Gastrocnemius medialis (tissue), 4 donors: ENCODE results near the gene SERPINE2. TPM values are rescaled to one million over a fixed set of nuclear protein-coding genes. Genes with fewer than 3 reads are reported as not detected.

Experiments
- ATAC-seq, 2 donors: fragments of 150-250 bp; one replicate each; pipeline ENCODE4 v1.9.1; 2016
- DNase-seq, 2 donors: peaks; one replicate each; pipeline ENCODE4 v3.0.0-alpha.2; 2019
- H3K27ac ChIP-seq, 4 donors: fragments of 200-600 bp; sonication (generic); 1 replicate in 1 of 4; 2 replicates in 3 of 4; pipeline ENCODE4 v1.5.1; 2016 to 2018; ENCODE audit warnings: mild to moderate bottlenecking in 2 of 4, moderate library complexity in 1 of 4
- H3K27me3 ChIP-seq, 3 donors: fragments of 200-600 bp; sonication (generic) in 2 of 3; 1 replicate in 1 of 3; 2 replicates in 2 of 3; pipeline versions ENCODE4 v1.5.1 to v1.6.0; 2016 to 2019; ENCODE audit warnings: mild to moderate bottlenecking in 1 of 3, moderate library complexity in 1 of 3
- H3K36me3 ChIP-seq, 2 donors: fragments of 200-600 bp; sonication (generic) in 1 of 2; one replicate each; pipeline ENCODE4 v1.5.1; 2017 to 2018
- H3K4me1 ChIP-seq, 2 donors: fragments of 200-600 bp; sonication (generic) in 1 of 2; one replicate each; pipeline ENCODE4 v1.5.1; 2016 to 2017; ENCODE audit warnings: mild to moderate bottlenecking in 2 of 2
- H3K4me3 ChIP-seq, 4 donors: fragments of 200-600 bp; sonication (generic) in 3 of 4; 1 replicate in 1 of 4; 2 replicates in 3 of 4; pipeline ENCODE4 v1.5.1; 2016 to 2019; ENCODE audit warnings: mild to moderate bottlenecking in 2 of 4
- H3K9me3 ChIP-seq, 3 donors: fragments of 200-600 bp; sonication (generic) in 2 of 3; 1 replicate in 1 of 3; 2 replicates in 2 of 3; pipeline ENCODE4 v1.5.1; 2016 to 2019
- CTCF ChIP-seq, 5 experiments: fragments of 450-650 bp in 3 of 5; fragments of 200-600 bp in 2 of 5; sonication (generic) in 2 of 5; IDR thresholded peaks in 4 of 5; conservative IDR thresholded peaks in 1 of 5; 1 replicate in 4 of 5; 2 replicates in 1 of 5; pipeline ENCODE4 v1.5.1; 2016 to 2019; ENCODE audit warnings: antibody characterized with exemption in 5 of 5, mild to moderate bottlenecking in 3 of 5, moderate library complexity in 3 of 5
- POLR2A ChIP-seq, 2 donors: fragments of 450-650 bp; IDR thresholded peaks; one replicate each; pipeline ENCODE4 v1.6.1; 2017; ENCODE audit warnings: antibody characterized with exemption in 2 of 2, mild to moderate bottlenecking in 2 of 2, moderate library complexity in 2 of 2
- in situ Hi-C, 4 donors: fragments of 200-750 bp; cut with MboI; loops; one replicate each; pipeline versions ENCODE4 v1.15.0 to v1.8.0; 2017; ENCODE audit warnings: low sequenced_read_pairs in 4 of 4
- intact Hi-C: fragments of 100-400 bp; cut with DNase I; formaldehyde crosslinking; loops from one replicate; pipeline ENCODE4 v1.15.1; 2023; ENCODE audit warnings: low total_unique reads
- total RNA-seq, 4 donors: library from RNA; depleted of rRNA; stranded (reverse); fragments of >200 nt; gene quantifications; one replicate each; pipeline versions ENCODE4 v1.1.0 to v1.2.3, GENCODE V29; 2016

The SERPINE2 gene
- total RNA-seq, 4 donors from 2014 or later = 0.41 to 2.8 (median 1.4) TPM

DNA sequence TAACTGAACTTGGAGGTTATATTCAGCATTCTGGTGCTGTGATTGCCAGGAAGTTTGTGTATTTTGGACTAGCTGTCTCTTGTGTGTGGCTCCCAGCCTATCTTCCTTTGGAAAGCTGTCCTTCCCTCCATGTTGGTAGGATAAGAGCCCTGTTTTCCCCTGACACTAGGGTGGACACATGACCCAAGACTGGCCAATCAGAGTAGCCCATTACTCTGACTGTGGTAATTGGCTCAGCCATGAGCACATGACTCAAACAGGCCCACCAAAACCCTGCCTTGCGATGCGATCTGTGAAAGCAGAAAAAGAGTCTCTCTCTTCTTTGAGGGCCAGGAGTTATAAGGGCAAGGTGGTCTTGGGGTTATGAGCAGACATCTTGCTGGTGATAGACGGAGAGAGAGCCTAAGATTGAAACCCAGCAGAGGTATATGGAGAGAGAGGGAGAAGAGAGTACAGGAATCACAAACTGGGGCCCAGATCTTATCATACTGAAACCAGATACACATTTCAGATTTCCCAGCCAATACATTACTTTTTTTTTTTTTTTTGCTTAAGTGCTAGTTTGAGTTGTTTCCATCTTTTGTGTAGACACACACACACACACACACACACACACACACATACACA, 45.3 kb upstream of the SERPINE2 start:
- H3K4me3 ChIP-seq = no peak overlapping the region
- H3K9me3 ChIP-seq = no peaks in the 10 kb centered on the region
- ATAC-seq = no peak
- H3K36me3 ChIP-seq = no peaks in the 10 kb centered on the region
- intact Hi-C loops = no loop called here
- in situ Hi-C loops = no loop called here
- no peaks in the 10 kb centered on the region for H3K4me1 ChIP-seq
- H3K27me3 ChIP-seq = no peaks in the 10 kb centered on the region
- DNase-seq = no peak
- TF ChIP-seq CTCF (IDR thresholded peaks at IDR 0.05 in 4 of 5, conservative IDR thresholded peaks at IDR 0.05 in 1 of 5) (no peak), POLR2A (IDR thresholded peaks at IDR 0.05) (no peak)
- no peak overlapping the region for H3K27ac ChIP-seq

- intact Hi-C loops = no loop called here
- Histone ChIP-seq H3K27me3 (no peaks in the 10 kb centered on the region), H3K4me1 (no peaks in the 10 kb centered on the region), H3K4me3 (no peak overlapping the region), H3K36me3 (no peaks in the 10 kb centered on the region), H3K9me3 (no peaks in the 10 kb centered on the region), H3K27ac (no peak overlapping the region)
- DNase-seq = no peak
- in situ Hi-C loops = no loop called here
- no peak for ATAC-seq
- TF ChIP-seq POLR2A (IDR thresholded peaks at IDR 0.05) = no peak
- no peak for TF ChIP-seq CTCF (IDR thresholded peaks at IDR 0.05 in 4 of 5, conservative IDR thresholded peaks at IDR 0.05 in 1 of 5)
Observed at GRCh38 chr2:224083638-224084037, 44.6 kb upstream of the SERPINE2 start.

DNA sequence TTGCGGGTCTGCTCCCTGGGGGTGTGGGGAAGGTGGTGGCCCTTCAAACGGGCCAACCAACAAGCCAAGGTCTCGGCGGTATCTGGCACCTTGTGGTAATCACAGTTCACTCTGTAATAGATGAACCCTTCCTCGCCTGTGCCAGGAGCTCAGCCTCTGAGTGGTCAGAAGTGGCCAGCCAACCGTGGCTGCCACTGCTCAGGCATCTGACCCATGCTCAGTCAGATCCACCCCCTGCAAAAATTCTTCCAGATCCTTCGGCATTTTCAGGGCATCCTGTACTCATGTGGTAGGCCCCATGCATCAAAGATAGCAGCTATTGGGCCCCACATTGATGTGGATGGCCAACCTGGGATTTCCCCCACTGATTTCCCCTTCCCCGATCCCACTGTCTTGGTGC, 39.6 kb upstream of the SERPINE2 start:
- Histone ChIP-seq H3K4me1 (no peaks in the 10 kb centered on the region), H3K27me3 (no peaks in the 10 kb centered on the region), H3K4me3 (no peak overlapping the region), H3K27ac (no peak overlapping the region), H3K9me3 (no peaks in the 10 kb centered on the region), H3K36me3 (no peaks in the 10 kb centered on the region)
- TF ChIP-seq POLR2A (IDR thresholded peaks at IDR 0.05) = no peak
- TF ChIP-seq CTCF (IDR thresholded peaks at IDR 0.05 in 4 of 5, conservative IDR thresholded peaks at IDR 0.05 in 1 of 5) = no peak
- ATAC-seq = no peak
- DNase-seq = no peak
- in situ Hi-C loops (no loop called here), intact Hi-C loops (no loop called here)

GRCh38 chr2:224077773-224078507, 38.9 kb upstream of the SERPINE2 start:
- Histone ChIP-seq H3K27me3 (no peaks in the 10 kb centered on the region), H3K36me3 (no peaks in the 10 kb centered on the region), H3K4me1 (no peaks in the 10 kb centered on the region), H3K9me3 (no peaks in the 10 kb centered on the region), H3K4me3 (no peak overlapping the region), H3K27ac (no peak overlapping the region)
- in situ Hi-C loops = no loop called here
- ATAC-seq (no peak), DNase-seq (no peak)
- no peak for TF ChIP-seq CTCF (IDR thresholded peaks at IDR 0.05 in 4 of 5, conservative IDR thresholded peaks at IDR 0.05 in 1 of 5)
- TF ChIP-seq POLR2A (IDR thresholded peaks at IDR 0.05) = no peak
- intact Hi-C loops = no loop called here
